ENCODE measurements around the gene NHLRC4. TPM values are rescaled to one million over a fixed set of nuclear protein-coding genes. Genes with fewer than 3 reads are reported as not detected.

The NHLRC4 gene
- polyA plus RNA-seq, 1 of the 3 experiments (the other 2 are of a cell fraction), result 0.69 TPM

DNA sequence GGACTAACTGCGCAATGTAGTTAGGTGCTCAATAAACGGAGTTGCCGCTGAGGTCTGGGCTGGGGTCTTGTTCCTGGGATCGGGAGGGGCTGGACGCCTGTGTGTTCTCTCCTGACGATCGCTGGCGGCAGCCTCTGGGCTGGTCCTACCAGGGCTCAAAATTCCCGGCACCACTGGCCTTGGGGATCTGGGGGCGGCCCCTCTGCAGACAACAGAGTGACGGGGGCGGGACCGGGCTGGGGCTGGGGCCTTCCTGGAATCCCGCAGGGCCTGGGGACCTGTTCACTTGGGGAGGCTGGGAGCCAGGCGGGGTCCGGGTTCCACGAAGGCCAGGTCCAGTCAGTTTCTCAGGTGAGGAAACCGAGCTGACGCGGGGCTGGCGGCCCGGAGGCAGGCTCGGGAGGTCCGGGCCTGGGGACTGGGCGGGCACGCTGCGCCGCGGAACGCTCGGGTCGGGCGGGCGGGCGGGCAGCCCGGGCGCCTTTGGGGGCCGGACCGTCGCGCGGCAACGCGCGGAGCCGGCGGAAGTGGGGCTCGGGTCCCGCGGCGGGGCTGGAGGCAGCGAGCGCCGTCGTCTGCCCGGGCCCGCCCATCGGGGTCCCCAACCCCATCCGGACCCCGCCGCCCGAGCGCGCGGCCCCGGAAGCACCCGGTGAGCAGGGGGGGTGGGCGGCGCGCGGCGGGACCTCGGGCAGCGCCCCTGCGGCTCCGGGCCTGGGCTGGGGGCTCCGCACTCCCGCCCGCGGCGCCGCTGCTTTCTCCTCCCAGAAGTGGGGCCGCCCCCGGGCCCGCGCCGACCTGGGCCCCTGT is 2.8 kb downstream of the NHLRC4 start, which contains the start of gene PIGQ:
TSS of gene PIGQ (plus strand) at position 524 of the 810 bp plus-strand sequence. CDS start 4,107 bp downstream, outside the sequence.
- peaks cover 0 to 13% of the 10 kb centered on the region in 2 experiments for H3K36me3 ChIP-seq (replicated peaks in 1 of 2; ENCODE audit: control insufficient read depth in 1 of 2, insufficient read depth in 2 of 2, low read length in 1 of 2)
- H3K9ac ChIP-seq, result peak within 1 kb of the TSS; percentile 83
- H4K20me1 ChIP-seq (ENCODE audit: insufficient read depth), result no peaks in the 10 kb centered on the region
- no peak for TF ChIP-seq RXRA (IDR thresholded peaks at IDR 0.05; ENCODE audit: borderline replicate concordance, low read depth)
- no peak for TF ChIP-seq RFX5 (IDR thresholded peaks at IDR 0.05; ENCODE audit: low read length)
- no peak for TF ChIP-seq ZBTB33 (IDR thresholded peaks at IDR 0.05; ENCODE audit: borderline replicate concordance, low read depth)
- no peak for TF ChIP-seq TEAD4 (IDR thresholded peaks at IDR 0.05; ENCODE audit: borderline replicate concordance, insufficient read depth)
- no peak for TF ChIP-seq YY1 (IDR thresholded peaks at IDR 0.05; ENCODE audit: low read depth)
- no peak for TF ChIP-seq MXI1 (IDR thresholded peaks at IDR 0.05; ENCODE audit: low read depth, low read length)
- TF ChIP-seq RAD21 (IDR thresholded peaks at IDR 0.05; ENCODE audit: low read length), result no peak
- TF ChIP-seq FOXJ3 (CRISPR knock-in tag; IDR thresholded peaks at IDR 0.05), result no peak
- TF ChIP-seq GATA2 (CRISPR knock-in tag; IDR thresholded peaks at IDR 0.05), result no peak
- TF ChIP-seq FOSL2 (IDR thresholded peaks at IDR 0.05; ENCODE audit: borderline replicate concordance, low read depth), result no peak
- TF ChIP-seq TAF1 (IDR thresholded peaks at IDR 0.05; ENCODE audit: borderline replicate concordance, low read depth, low read length), result peak; percentile 51; the same call in 1 of the 2 replicates
- peak; percentile 60; the same call in 1 of the 2 replicates for TF ChIP-seq GABPA (IDR thresholded peaks at IDR 0.05; ENCODE audit: low read depth)
- no peak for TF ChIP-seq CHD2 (IDR thresholded peaks at IDR 0.05; ENCODE audit: low read length, partially characterized antibody)
- H3K27me3 ChIP-seq (ENCODE audit: insufficient read depth), result no peaks in the 10 kb centered on the region
- H3K4me2 ChIP-seq, result peak within 1 kb of the TSS; percentile 97
- H3F3A ChIP-seq (replicated peaks; ENCODE audit: insufficient read depth), result no peaks in the 10 kb centered on the region
- H3K79me2 ChIP-seq (ENCODE audit: insufficient read depth), result peaks cover 17% of the 10 kb centered on the region
- H3K27ac ChIP-seq (ENCODE audit: low read depth in 2 of 2, low read length in 1 of 2), result peak within 1 kb of the TSS; percentile 59 to 90; a peak in 3 of 4 replicates
- DNase-seq, result peak; percentile 91
- H2AFZ ChIP-seq (ENCODE audit: low read depth), result peak within 1 kb of the TSS; percentile 81; the same call in 1 of the 2 replicates
- no peaks in the 10 kb centered on the region for H3K9me2 ChIP-seq
- CTCF ChIA-PET, result interaction anchor here (2.0 kb wide), 1 partner anchor 43 kb away, joined by 5 read pairs; no protein-coding TSS in a partner anchor
- under 1% methylated on average over 39 of the region's 87 CpGs for WGBS (ENCODE audit: low lambda C conversion rate)
- POLR2A ChIA-PET, result interaction anchor here (1.2 kb wide), 1 partner anchor 19 kb away, joined by 3 read pairs; no protein-coding TSS in a partner anchor
- peak within 1 kb of the TSS; percentile 93 to 99 for H3K4me3 ChIP-seq (ENCODE audit: low read depth in 2 of 2, low read length in 1 of 2)
- H3K4me1 ChIP-seq (ENCODE audit: control insufficient read depth in 1 of 2, insufficient read depth in 2 of 2, low read depth in 1 of 2, low read length in 1 of 2), result peaks cover 11 to 56% of the 10 kb centered on the region in 2 experiments; a peak in 2 of 4 replicates
- no peaks in the 10 kb centered on the region for H3K9me3 ChIP-seq
